ENCODE results near the gene MGAT4B. TPM values are rescaled to one million over a fixed set of nuclear protein-coding genes. Genes with fewer than 3 reads are reported as not detected.

Gene MGAT4B
- polyA plus RNA-seq, 2 of the 4 experiments (the other 2 are of a cell fraction): 57.4 to 166 TPM

DNA sequence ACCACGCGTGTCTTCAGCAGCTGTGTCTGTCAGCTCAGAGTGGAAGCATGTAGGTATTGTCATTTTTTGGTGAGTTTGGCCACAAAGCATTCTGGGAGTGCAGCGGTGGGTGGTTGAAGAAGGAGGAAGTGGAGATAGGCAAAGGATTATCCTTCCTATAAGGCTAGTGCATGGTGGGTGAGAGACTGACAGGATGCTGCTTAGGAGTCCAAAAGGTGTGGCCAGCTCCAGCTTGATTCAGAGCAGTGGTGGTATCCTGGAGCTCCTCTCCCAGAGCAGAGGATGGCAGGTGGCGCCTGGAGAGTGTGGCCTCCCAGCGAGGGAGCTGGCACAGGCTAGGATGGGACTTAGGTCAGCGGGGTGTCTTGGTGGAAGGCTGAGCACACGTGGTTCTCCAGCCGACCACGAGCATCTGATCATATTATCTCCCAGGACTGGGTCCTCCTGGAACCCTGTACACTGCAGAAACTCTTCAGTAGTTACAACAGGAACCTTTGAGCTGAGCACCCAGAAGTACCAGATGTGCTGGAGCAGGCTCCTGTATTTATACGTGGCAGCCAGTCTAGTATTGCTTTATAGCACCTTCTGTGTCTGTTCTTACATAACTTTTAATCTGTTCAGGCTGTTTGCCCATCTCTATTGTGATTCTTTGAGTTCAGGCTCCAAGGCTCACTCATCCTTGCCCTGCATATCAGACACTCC lies 44.4 kb downstream of the MGAT4B start:
- Histone ChIP-seq H3K4me3 (no peak overlapping the region), H3K27ac (peak overlapping the region in 1 of 2 experiments; percentile 45; a peak in 3 of 6 replicates), H3K4me2 (peak overlapping the region; percentile 24), H3K4me1 (peaks cover 42% of the 10 kb centered on the region), H3K9me3 (no peaks in the 10 kb centered on the region)
- DNase-seq (ENCODE audit: low read depth in 1 of 2, low spot score in 1 of 2) (peak in 1 of 2 experiments; percentile 15), ATAC-seq (peak; percentile 65 to 66), FAIRE-seq (no peak)
- POLR2A ChIA-PET: interaction anchor here (0.6 to 1.0 kb wide), 2 partner anchors 30 to 34 kb away, joined by 3 to 6 read pairs; partner anchors contain the start of gene MAML1
- CTCF ChIA-PET: interaction anchor here (0.6 to 5.4 kb wide), 35 partner anchors 8 to 329 kb away, joined by 3 to 55 read pairs (median 7); partner anchors contain the start of genes CBY3, LTC4S, MAML1 and SQSTM1
- no peak for TF ChIP-seq POLR2A (IDR thresholded peaks at IDR 0.05; ENCODE audit: low read length)
- TF ChIP-seq CHD2 (IDR thresholded peaks at IDR 0.05; ENCODE audit: low read length, partially characterized antibody): no peak
- no peak for TF ChIP-seq ZFP36 (IDR thresholded peaks at IDR 0.05; ENCODE audit: borderline replicate concordance, partially characterized antibody)
- TF ChIP-seq, protein P1, sequence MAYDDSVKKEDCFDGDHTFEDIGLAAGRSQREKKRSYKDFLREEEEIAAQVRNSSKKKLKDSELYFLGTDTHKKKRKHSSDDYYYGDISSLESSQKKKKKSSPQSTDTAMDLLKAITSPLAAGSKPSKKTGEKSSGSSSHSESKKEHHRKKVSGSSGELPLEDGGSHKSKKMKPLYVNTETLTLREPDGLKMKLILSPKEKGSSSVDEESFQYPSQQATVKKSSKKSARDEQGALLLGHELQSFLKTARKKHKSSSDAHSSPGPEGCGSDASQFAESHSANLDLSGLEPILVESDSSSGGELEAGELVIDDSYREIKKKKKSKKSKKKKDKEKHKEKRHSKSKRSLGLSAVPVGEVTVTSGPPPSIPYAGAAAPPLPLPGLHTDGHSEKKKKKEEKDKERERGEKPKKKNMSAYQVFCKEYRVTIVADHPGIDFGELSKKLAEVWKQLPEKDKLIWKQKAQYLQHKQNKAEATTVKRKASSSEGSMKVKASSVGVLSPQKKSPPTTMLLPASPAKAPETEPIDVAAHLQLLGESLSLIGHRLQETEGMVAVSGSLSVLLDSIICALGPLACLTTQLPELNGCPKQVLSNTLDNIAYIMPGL (CRISPR knock-in tag; IDR thresholded peaks at IDR 0.05; ENCODE audit: borderline replicate concordance): no peak
- TF ChIP-seq JUN (IDR thresholded peaks at IDR 0.05): no peak
- 57% methylated on average over 10 of the region's 10 CpGs for WGBS (ENCODE audit: missing lambda C conversion rate)

DNA sequence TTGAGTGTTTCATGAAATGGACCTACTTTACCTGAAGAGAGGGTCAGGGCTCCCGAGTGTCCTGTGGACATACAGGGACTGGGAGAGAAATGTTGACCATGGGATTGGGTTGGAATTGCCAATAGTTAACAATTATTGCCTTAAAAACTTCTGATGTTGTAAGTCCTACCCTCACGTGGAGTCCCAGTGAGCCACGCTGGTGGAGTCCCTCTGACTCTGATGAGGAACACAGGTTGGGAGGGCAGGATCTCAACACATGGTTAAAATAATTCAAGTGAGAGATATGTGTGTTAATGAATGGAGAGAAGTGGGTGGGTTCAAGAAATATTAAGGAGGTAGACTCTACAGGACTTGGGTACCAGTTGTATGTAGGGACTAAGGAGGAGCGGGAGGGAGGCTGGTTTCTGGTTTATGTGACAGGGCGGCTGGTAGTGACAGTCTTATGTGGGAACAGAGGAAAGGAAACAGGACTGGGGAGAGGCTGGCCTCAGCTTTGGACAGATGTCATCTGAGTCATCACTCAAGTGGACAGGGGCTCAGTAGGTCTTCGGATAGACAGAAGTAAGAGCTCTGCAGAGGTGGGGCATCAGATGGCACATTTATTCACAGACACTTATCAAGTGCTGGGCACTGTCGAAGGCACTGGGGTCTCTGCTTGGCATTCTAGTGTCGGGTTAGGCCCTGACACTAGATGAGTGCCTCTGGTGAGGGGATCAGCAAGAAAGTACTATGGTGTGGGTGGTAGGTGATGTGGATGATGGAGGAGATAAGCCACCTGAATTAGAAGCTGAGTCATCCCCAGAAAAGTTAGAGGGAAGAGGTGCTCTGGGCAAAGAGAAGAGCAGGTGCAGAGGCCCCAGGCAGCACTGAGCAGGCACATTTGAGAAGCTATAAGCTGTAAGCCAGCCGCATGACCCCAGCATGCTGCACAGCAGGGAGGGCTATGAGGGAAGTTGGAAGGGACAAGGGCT lies 46.8 kb downstream of the MGAT4B start:
- DNase-seq (ENCODE audit: low read depth in 1 of 2, low spot score in 1 of 2) (no peak), ATAC-seq (no peak), FAIRE-seq (no peak)
- WGBS (ENCODE audit: missing lambda C conversion rate): 91% methylated on average over 9 of the region's 9 CpGs
- POLR2A ChIA-PET: no interaction called here
- Histone ChIP-seq H3K4me3 (no peak overlapping the region), H3K4me2 (no peak overlapping the region), H3K9me3 (no peaks in the 10 kb centered on the region), H3K4me1 (peaks cover 30% of the 10 kb centered on the region), H3K27ac (no peak overlapping the region)
- TF ChIP-seq MAFK (IDR thresholded peaks at IDR 0.05; ENCODE audit: partially characterized antibody): no peak
- TF ChIP-seq, protein P2, sequence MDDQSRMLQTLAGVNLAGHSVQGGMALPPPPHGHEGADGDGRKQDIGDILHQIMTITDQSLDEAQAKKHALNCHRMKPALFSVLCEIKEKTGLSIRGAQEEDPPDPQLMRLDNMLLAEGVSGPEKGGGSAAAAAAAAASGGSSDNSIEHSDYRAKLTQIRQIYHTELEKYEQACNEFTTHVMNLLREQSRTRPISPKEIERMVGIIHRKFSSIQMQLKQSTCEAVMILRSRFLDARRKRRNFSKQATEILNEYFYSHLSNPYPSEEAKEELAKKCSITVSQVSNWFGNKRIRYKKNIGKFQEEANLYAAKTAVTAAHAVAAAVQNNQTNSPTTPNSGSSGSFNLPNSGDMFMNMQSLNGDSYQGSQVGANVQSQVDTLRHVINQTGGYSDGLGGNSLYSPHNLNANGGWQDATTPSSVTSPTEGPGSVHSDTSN (IDR thresholded peaks at IDR 0.05): no peak
- CTCF ChIA-PET: interaction anchor here (0.9 to 4.4 kb wide), 4 partner anchors 8 to 36 kb away, joined by 3 to 55 read pairs (median 4); partner anchors contain the start of gene LTC4S

DNA sequence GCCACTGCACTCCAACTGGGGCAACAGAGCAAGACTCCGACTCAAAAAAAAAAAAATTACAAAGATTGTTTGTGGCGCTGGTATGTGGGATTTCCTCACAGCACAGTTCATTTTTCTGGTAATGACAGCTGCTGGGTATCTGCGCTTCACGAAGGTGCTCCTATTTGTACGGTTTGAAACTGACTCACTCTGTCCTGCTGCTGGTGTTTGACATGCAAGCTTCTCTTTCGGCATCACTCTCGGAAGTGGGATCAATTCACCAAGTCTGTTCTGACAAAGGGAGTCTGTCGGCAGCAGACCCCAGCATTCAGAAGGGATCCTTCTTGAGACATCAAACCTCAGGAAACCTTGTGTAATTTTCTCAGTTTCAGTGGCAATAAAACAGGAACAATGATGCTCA lies 47.7 kb downstream of the MGAT4B start:
- 97% methylated on average over 8 of the region's 8 CpGs for WGBS (ENCODE audit: missing lambda C conversion rate)
- ATAC-seq (no peak), FAIRE-seq (no peak), DNase-seq (ENCODE audit: low read depth in 1 of 2, low spot score in 1 of 2) (no peak)
- ChIA-PET CTCF (interaction anchor here (0.7 to 1.3 kb wide), 3 partner anchors 9 to 43 kb away, joined by 3 read pairs; partner anchors contain the start of gene MAML1), POLR2A (no interaction called here)
- TF ChIP-seq, protein P3, sequence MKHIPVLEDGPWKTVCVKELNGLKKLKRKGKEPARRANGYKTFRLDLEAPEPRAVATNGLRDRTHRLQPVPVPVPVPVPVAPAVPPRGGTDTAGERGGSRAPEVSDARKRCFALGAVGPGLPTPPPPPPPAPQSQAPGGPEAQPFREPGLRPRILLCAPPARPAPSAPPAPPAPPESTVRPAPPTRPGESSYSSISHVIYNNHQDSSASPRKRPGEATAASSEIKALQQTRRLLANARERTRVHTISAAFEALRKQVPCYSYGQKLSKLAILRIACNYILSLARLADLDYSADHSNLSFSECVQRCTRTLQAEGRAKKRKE (CRISPR knock-in tag; IDR thresholded peaks at IDR 0.05; ENCODE audit: low read depth): no peak
- TF ChIP-seq, protein P2 (IDR thresholded peaks at IDR 0.05): no peak
- TF ChIP-seq KDM1A (IDR thresholded peaks at IDR 0.05; ENCODE audit: low read depth): no peak
- TF ChIP-seq, protein P4, sequence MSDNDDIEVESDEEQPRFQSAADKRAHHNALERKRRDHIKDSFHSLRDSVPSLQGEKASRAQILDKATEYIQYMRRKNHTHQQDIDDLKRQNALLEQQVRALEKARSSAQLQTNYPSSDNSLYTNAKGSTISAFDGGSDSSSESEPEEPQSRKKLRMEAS (IDR thresholded peaks at IDR 0.05): no peak
- no peak for TF ChIP-seq TP53 (CRISPR knock-in tag; IDR thresholded peaks at IDR 0.05)
- no peak for TF ChIP-seq NFE2L2 (conservative IDR thresholded peaks at IDR 0.05; ENCODE audit: low read length)
- no peak for TF ChIP-seq MAFK (IDR thresholded peaks at IDR 0.05; ENCODE audit: partially characterized antibody)
- TF ChIP-seq POLR2A (IDR thresholded peaks at IDR 0.05; ENCODE audit: low read length): no peak
- TF ChIP-seq MYC (IDR thresholded peaks at IDR 0.05; ENCODE audit: borderline replicate concordance, low read length): no peak
- TF ChIP-seq, protein P5, sequence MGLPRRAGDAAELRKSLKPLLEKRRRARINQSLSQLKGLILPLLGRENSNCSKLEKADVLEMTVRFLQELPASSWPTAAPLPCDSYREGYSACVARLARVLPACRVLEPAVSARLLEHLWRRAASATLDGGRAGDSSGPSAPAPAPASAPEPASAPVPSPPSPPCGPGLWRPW (IDR thresholded peaks at IDR 0.05): no peak
- TF ChIP-seq HEYL (CRISPR knock-in tag; IDR thresholded peaks at IDR 0.05): no peak
- TF ChIP-seq TFCP2L1 (CRISPR knock-in tag; IDR thresholded peaks at IDR 0.05): no peak
- TF ChIP-seq, protein P6, sequence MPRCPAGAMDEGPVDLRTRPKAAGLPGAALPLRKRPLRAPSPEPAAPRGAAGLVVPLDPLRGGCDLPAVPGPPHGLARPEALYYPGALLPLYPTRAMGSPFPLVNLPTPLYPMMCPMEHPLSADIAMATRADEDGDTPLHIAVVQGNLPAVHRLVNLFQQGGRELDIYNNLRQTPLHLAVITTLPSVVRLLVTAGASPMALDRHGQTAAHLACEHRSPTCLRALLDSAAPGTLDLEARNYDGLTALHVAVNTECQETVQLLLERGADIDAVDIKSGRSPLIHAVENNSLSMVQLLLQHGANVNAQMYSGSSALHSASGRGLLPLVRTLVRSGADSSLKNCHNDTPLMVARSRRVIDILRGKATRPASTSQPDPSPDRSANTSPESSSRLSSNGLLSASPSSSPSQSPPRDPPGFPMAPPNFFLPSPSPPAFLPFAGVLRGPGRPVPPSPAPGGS (IDR thresholded peaks at IDR 0.05): no peak
- TF ChIP-seq, protein P7, sequence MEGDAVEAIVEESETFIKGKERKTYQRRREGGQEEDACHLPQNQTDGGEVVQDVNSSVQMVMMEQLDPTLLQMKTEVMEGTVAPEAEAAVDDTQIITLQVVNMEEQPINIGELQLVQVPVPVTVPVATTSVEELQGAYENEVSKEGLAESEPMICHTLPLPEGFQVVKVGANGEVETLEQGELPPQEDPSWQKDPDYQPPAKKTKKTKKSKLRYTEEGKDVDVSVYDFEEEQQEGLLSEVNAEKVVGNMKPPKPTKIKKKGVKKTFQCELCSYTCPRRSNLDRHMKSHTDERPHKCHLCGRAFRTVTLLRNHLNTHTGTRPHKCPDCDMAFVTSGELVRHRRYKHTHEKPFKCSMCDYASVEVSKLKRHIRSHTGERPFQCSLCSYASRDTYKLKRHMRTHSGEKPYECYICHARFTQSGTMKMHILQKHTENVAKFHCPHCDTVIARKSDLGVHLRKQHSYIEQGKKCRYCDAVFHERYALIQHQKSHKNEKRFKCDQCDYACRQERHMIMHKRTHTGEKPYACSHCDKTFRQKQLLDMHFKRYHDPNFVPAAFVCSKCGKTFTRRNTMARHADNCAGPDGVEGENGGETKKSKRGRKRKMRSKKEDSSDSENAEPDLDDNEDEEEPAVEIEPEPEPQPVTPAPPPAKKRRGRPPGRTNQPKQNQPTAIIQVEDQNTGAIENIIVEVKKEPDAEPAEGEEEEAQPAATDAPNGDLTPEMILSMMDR (IDR thresholded peaks at IDR 0.05): no peak
- no peak for TF ChIP-seq ZFP36 (IDR thresholded peaks at IDR 0.05; ENCODE audit: borderline replicate concordance, partially characterized antibody)
- no peak for TF ChIP-seq CHD2 (IDR thresholded peaks at IDR 0.05; ENCODE audit: low read length, partially characterized antibody)
- no peak for TF ChIP-seq ZSCAN20 (CRISPR knock-in tag; IDR thresholded peaks at IDR 0.05)
- Histone ChIP-seq H3K9me3 (no peaks in the 10 kb centered on the region), H3K4me3 (no peak overlapping the region), H3K27ac (no peak overlapping the region), H3K4me1 (peaks cover 36% of the 10 kb centered on the region), H3K4me2 (no peak overlapping the region)
